MG63 (cell line): Measurements from ENCODE around the gene TBX4. TPM values are rescaled to one million over a fixed set of nuclear protein-coding genes. Genes with fewer than 3 reads are reported as not detected.

Experiments used
- total RNA-seq: library from RNA; depleted of rRNA; stranded (reverse); fragments of >200 nt; shearing (Covaris generic); gene quantifications from 2 replicates; pipeline ENCODE4 v1.2.3, GENCODE V29; 2014; ENCODE audit warnings: low replicate concordance; rRNA removed

Gene TBX4
- total RNA-seq, 1 experiment from 2014 or later = 0.89 TPM

Other genes with a start within 250 kb of the TBX4 start
- 1.8 and 8.3 TPM in 2 replicates for gene TBX2, start 52.6 kb upstream of the TBX4 start, total RNA-seq
- 0.43 TPM in 1 of 2 replicates, not detected in the other for gene NACA2, start 138.8 kb downstream of the TBX4 start, total RNA-seq